Neural cell (in vitro differentiated cells): ENCODE measurements around the gene UBL4B.

ENCODE experiments used
- CTCF ChIP-seq: fragments of 450-650 bp; IDR thresholded peaks from 2 replicates; pipeline ENCODE4 v1.5.1; 2014; ENCODE audit warnings: antibody characterized with exemption, mild to moderate bottlenecking, moderate library complexity; ENCODE audit not compliant: poor library complexity, severe bottlenecking
- EP300 ChIP-seq: fragments of 450-650 bp; conservative IDR thresholded peaks from 2 replicates; pipeline ENCODE4 v1.6.1; 2014; ENCODE audit warnings: antibody characterized with exemption, mild to moderate bottlenecking, moderate library complexity; ENCODE audit not compliant: poor library complexity, severe bottlenecking
- EZH2 ChIP-seq: fragments of 200-600, 300-800 bp; shearing (Covaris generic), sonication (generic); IDR thresholded peaks from 2 replicates; pipeline ENCODE4 v1.6.1; 2014; ENCODE audit warnings: antibody characterized with exemption, low read length, borderline replicate concordance, mild to moderate bottlenecking; ENCODE audit not compliant: insufficient read depth, poor library complexity, severe bottlenecking
- POLR2AphosphoS5 ChIP-seq: IDR thresholded peaks from 2 replicates; pipeline ENCODE4 v1.6.1; 2012
- TAF1 ChIP-seq: IDR thresholded peaks from 2 replicates; pipeline ENCODE4 v1.6.1; 2012; ENCODE audit warnings: low read depth

- TF ChIP-seq EZH2 (no peak), POLR2AphosphoS5 (no peak), CTCF (no peak), TAF1 (no peak), EP300 (no peak)
Observed at GRCh38 chr1:110065841-110066240, 46.4 kb upstream of the UBL4B start.
